ENCODE results near the gene CPNE9.

DNA sequence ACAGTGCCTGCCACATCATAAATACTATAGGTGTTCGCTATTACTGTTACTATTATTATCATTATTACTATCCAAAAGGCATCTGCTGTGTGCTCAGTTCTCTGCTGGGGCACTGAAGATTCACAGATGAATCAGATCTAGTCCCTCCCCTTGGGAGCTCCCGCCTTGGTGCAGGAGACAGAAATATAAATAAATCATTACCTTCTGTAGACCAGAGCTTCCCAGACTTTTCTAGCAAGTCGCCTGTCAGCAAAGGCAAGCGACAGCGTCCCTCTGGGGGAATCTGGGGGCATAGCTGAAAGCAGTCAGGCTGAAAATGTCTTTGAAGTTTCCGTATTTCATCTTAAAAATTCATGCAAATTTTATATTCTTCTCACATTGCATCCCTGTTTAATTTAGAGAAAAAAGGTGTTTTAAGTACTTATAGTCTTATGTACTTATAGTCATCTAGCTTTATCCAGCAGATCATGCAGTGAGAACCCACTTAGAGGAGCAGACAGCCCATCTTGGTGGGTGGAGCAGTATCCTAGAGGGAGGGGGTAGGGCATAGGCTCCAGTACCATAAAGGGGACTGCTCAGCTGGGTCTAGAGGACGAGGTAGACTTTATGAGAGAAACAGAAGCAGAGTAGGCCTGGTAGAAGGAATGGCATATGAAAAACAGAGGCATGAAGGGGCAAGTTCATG, 17.5 kb downstream of the CPNE9 start:
- TF ChIP-seq, protein P1, sequence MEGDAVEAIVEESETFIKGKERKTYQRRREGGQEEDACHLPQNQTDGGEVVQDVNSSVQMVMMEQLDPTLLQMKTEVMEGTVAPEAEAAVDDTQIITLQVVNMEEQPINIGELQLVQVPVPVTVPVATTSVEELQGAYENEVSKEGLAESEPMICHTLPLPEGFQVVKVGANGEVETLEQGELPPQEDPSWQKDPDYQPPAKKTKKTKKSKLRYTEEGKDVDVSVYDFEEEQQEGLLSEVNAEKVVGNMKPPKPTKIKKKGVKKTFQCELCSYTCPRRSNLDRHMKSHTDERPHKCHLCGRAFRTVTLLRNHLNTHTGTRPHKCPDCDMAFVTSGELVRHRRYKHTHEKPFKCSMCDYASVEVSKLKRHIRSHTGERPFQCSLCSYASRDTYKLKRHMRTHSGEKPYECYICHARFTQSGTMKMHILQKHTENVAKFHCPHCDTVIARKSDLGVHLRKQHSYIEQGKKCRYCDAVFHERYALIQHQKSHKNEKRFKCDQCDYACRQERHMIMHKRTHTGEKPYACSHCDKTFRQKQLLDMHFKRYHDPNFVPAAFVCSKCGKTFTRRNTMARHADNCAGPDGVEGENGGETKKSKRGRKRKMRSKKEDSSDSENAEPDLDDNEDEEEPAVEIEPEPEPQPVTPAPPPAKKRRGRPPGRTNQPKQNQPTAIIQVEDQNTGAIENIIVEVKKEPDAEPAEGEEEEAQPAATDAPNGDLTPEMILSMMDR (conservative IDR thresholded peaks at IDR 0.05; ENCODE audit: low read depth, low read length), result no peak
- no peak for TF ChIP-seq EZH2phosphoT487 (IDR thresholded peaks at IDR 0.05; ENCODE audit: borderline replicate concordance, low read length)
